ENCODE measurements around the gene HSPA12B. TPM values are rescaled to one million over a fixed set of nuclear protein-coding genes. Genes with fewer than 3 reads are reported as not detected.

The HSPA12B gene
- polyA plus RNA-seq, 1 of the 3 experiments (the other 2 are of a cell fraction): 0.46 TPM

- peak; percentile 60 for TF ChIP-seq RAD21 (IDR thresholded peaks at IDR 0.05; ENCODE audit: low read length)
- peak; percentile 99 for TF ChIP-seq MXI1 (IDR thresholded peaks at IDR 0.05; ENCODE audit: low read depth, low read length)
- no peak for TF ChIP-seq TEAD4 (IDR thresholded peaks at IDR 0.05; ENCODE audit: borderline replicate concordance, insufficient read depth)
- TF ChIP-seq EP300 (IDR thresholded peaks at IDR 0.05; ENCODE audit: borderline replicate concordance in 1 of 2, low read depth in 1 of 2, low read length in 1 of 2): no peak
- no peak for TF ChIP-seq TAF1 (IDR thresholded peaks at IDR 0.05; ENCODE audit: borderline replicate concordance, low read depth, low read length)
- peak; percentile 62 for TF ChIP-seq SMC3 (IDR thresholded peaks at IDR 0.05; ENCODE audit: low read depth, low read length)
- TF ChIP-seq MEF2A (IDR thresholded peaks at IDR 0.05; ENCODE audit: borderline replicate concordance, low read depth): no peak
- TF ChIP-seq RFX5 (IDR thresholded peaks at IDR 0.05; ENCODE audit: low read length): no peak
- TF ChIP-seq GABPA (IDR thresholded peaks at IDR 0.05; ENCODE audit: low read depth): no peak
- TF ChIP-seq ZBTB33 (IDR thresholded peaks at IDR 0.05; ENCODE audit: borderline replicate concordance, low read depth): no peak
Measured at GRCh38 chr20:3781153-3781910, 48.8 kb downstream of the HSPA12B start, which contains the start of gene SPEF1 (continued).

- no peaks in the 10 kb centered on the region for H3K9me3 ChIP-seq
- 94% methylated on average over 6 of the region's 6 CpGs for WGBS (ENCODE audit: low lambda C conversion rate)
- H3K9me2 ChIP-seq: no peaks in the 10 kb centered on the region
- no peak overlapping the region for H3K27ac ChIP-seq (ENCODE audit: low read depth in 2 of 2, low read length in 1 of 2)
- peaks cover 7 to 9% of the 10 kb centered on the region in 2 experiments for H3K36me3 ChIP-seq (replicated peaks in 1 of 2; ENCODE audit: control insufficient read depth in 1 of 2, insufficient read depth in 2 of 2, low read length in 1 of 2)
- H4K20me1 ChIP-seq (ENCODE audit: insufficient read depth): peaks cover 45% of the 10 kb centered on the region
- DNase-seq: no peak
- no peaks in the 10 kb centered on the region for H3K27me3 ChIP-seq (ENCODE audit: insufficient read depth)
- no peak overlapping the region for H3K4me2 ChIP-seq
- no peak overlapping the region for H3K9ac ChIP-seq
- H3K4me1 ChIP-seq (ENCODE audit: control insufficient read depth in 1 of 2, insufficient read depth in 2 of 2, low read depth in 1 of 2, low read length in 1 of 2): peaks cover 27 to 38% of the 10 kb centered on the region in 2 experiments; a peak in 3 of 4 replicates
- CTCF ChIA-PET: interaction anchor here (1.1 to 3.1 kb wide), 3 partner anchors 13 to 59 kb away, joined by 3 to 14 read pairs (median 9); partner anchors contain the start of gene CDC25B
- H3K4me3 ChIP-seq (ENCODE audit: low read depth in 2 of 2, low read length in 1 of 2): no peak overlapping the region
- H2AFZ ChIP-seq (ENCODE audit: low read depth): no peak overlapping the region
- H3K79me2 ChIP-seq (ENCODE audit: insufficient read depth): peaks cover 40% of the 10 kb centered on the region
- H3F3A ChIP-seq (replicated peaks; ENCODE audit: insufficient read depth): peaks cover 15% of the 10 kb centered on the region
- POLR2A ChIA-PET: interaction anchor here (0.6 kb wide), 1 partner anchor 13 kb away, joined by 3 read pairs; the partner anchor contains the start of gene CDC25B
- TF ChIP-seq TAF1 (IDR thresholded peaks at IDR 0.05; ENCODE audit: borderline replicate concordance, low read depth, low read length) (no peak), MEF2A (IDR thresholded peaks at IDR 0.05; ENCODE audit: borderline replicate concordance, low read depth) (no peak), RFX5 (IDR thresholded peaks at IDR 0.05; ENCODE audit: low read length) (no peak), FOSL2 (IDR thresholded peaks at IDR 0.05; ENCODE audit: borderline replicate concordance, low read depth) (no peak), REST (IDR thresholded peaks at IDR 0.05; ENCODE audit: low read depth, low read length) (no peak), NRF1 (IDR thresholded peaks at IDR 0.05; ENCODE audit: low read depth, low read length) (no peak), CTCF (IDR thresholded peaks at IDR 0.05) (no peak), RCOR1 (IDR thresholded peaks at IDR 0.05; ENCODE audit: low read length) (no peak), IRF3 (IDR thresholded peaks at IDR 0.05; ENCODE audit: low read depth, low read length) (no peak), YY1 (IDR thresholded peaks at IDR 0.05; ENCODE audit: low read depth) (no peak), MAX (IDR thresholded peaks at IDR 0.05; ENCODE audit: low read depth) (no peak), EZH2phosphoT487 (IDR thresholded peaks at IDR 0.05; ENCODE audit: borderline replicate concordance, low read depth) (no peak), TEAD4 (IDR thresholded peaks at IDR 0.05; ENCODE audit: borderline replicate concordance, insufficient read depth) (no peak)
Measured at GRCh38 chr20:3782597-3782996, 50.1 kb downstream of the HSPA12B start.
